Hepatocyte (in vitro differentiated cells): Measurements from ENCODE around the gene KATNB1.

Source experiments
- CTCF ChIP-seq: fragments of 200-600 bp; sonication (generic); IDR thresholded peaks from 2 replicates; pipeline ENCODE4 v1.5.1; 2016; ENCODE audit warnings: antibody characterized with exemption, mild to moderate bottlenecking; ENCODE audit not compliant: poor library complexity
- EZH2 ChIP-seq: fragments of 200-600 bp; sonication (generic); IDR thresholded peaks from 2 replicates; pipeline ENCODE4 v1.6.1; 2016; ENCODE audit warnings: antibody characterized with exemption, mild to moderate bottlenecking, borderline replicate concordance

- TF ChIP-seq EZH2 (no peak), CTCF (no peak)
Observed at GRCh38 chr16:57755726-57756423, 20.3 kb downstream of the KATNB1 start.
